ENCODE measurements around the gene COMMD8.

GRCh38 chr4:47478804-47479203, 15.3 kb upstream of the COMMD8 start:
- no peak for TF ChIP-seq POLR2A (IDR thresholded peaks at IDR 0.05)
- TF ChIP-seq, protein P1, sequence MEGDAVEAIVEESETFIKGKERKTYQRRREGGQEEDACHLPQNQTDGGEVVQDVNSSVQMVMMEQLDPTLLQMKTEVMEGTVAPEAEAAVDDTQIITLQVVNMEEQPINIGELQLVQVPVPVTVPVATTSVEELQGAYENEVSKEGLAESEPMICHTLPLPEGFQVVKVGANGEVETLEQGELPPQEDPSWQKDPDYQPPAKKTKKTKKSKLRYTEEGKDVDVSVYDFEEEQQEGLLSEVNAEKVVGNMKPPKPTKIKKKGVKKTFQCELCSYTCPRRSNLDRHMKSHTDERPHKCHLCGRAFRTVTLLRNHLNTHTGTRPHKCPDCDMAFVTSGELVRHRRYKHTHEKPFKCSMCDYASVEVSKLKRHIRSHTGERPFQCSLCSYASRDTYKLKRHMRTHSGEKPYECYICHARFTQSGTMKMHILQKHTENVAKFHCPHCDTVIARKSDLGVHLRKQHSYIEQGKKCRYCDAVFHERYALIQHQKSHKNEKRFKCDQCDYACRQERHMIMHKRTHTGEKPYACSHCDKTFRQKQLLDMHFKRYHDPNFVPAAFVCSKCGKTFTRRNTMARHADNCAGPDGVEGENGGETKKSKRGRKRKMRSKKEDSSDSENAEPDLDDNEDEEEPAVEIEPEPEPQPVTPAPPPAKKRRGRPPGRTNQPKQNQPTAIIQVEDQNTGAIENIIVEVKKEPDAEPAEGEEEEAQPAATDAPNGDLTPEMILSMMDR (IDR thresholded peaks at IDR 0.05), result no peak
